Measurements from ENCODE around the gene UTS2.

Gene UTS2, protein sequence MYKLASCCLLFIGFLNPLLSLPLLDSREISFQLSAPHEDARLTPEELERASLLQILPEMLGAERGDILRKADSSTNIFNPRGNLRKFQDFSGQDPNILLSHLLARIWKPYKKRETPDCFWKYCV

DNA sequence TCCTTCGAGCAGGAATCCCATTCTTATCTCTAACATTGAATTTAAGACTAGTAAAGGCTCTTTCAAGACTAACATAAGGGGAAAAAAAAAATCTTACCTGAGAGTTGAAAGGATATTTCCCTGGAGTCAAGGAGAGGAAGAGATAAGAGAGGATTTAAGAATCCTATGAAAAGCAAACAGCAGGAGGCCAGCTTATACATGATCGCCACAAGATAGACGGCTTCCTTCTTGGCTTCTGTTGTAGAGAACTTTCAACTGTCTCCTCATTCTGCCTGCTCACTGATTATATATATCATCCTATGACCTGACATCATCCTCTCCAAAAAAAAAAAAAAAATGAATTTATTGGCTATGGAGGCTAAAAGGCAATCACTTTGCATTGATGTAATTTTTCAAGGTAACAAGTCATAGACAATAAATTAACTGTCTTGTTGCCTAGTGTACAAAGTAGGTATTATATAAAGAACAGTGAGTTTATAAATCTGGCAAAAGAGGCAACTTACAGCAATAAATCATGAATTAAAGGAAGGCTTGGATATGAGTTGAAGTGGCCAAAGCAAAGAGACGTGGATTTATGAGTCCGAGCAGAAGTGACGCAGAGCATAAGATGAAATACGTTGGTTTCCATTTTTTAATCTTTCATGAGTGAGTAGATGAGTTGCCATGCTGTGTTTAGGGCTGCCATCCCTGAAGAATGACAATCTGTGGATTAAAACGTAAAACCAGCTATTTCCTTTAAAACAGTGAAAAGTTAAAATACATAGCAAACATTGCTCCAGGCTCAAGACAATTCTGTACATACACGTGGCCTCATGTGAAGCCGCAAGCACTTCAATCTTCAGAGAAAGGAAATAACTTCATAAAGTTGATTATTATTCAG lies at the start of gene UTS2:
Gene UTS2, minus strand, starts transcription at position 262 of the 880 bp plus-strand sequence. Its CDS starts 62 bp downstream, at position 200.
- DNase-seq (ENCODE audit: low spot score), result no peak

DNA sequence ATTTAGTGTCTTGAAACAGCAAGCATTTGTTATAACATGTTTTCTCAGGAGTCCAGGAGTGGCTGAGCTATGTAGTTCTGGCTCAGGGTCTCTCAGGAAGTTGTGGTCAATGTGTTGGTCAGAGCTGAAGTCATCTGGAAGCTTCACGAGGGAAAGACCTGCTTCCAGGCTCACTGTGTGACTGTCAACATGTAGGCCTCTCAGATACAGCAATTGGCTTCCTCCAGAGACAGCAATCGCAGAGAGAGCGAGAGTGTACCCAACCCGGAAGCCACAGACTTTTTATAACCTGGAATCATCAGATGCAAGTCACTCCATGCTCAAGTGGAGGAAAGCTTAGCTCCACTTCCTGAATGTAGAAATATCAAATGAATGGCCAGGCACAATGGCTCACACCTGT lies 46.9 kb upstream of the UTS2 start:
- DNase-seq (ENCODE audit: low spot score), result no peak

DNA sequence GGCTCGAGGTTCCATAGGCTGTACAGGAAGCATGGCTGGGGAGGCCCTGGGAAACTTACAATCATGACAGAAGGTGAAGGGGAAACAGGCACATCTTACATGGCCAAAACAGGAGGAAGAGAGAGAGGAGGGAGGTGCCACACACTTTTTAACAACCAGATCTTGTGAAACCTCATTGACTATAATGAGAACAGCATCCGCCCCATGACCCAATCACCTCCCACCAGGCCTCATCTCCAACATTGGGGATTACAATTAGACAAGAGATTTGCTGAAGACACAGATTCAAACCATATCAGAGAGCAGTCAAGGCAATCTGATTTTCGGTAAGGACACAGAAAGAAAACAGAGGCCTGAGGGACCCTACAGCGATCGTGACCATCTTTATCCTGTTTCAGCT lies 46.1 kb upstream of the UTS2 start:
- DNase-seq (ENCODE audit: low spot score), result no peak

GRCh38 chr1:7896994-7897393 lies 44.1 kb upstream of the UTS2 start:
- DNase-seq (ENCODE audit: low spot score), result no peak

DNA sequence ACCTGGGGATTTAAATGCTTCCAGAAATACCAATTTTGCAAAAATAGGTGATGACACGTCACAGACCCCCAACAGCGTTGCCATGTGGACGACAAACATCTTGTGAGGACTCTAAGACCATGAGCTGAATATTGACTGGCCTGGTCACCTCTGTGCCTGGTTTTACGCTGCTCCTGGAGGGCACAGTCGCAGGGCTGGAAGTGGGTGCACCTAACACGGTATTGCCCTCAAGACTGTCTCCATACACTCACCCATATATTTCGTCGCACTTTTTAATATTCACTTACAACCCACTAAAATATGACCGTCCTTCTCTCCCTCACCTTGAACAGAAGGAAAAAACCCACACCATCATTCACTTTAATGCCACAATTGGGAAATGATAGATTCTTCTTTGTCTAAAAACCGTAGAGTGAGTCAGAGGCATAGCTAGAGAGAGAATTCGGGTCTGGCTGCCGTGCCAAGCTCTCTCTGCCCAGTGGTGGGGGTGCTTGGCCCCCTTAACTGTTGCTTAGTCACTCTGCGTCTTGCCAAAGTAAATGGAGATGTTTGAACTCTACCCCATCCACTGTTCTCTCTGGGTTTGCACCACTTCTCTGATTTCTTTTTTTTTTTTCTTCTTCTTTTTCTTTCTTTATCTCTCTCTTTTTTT lies 40.8 kb upstream of the UTS2 start:
- no peak for DNase-seq (ENCODE audit: low spot score)

DNA sequence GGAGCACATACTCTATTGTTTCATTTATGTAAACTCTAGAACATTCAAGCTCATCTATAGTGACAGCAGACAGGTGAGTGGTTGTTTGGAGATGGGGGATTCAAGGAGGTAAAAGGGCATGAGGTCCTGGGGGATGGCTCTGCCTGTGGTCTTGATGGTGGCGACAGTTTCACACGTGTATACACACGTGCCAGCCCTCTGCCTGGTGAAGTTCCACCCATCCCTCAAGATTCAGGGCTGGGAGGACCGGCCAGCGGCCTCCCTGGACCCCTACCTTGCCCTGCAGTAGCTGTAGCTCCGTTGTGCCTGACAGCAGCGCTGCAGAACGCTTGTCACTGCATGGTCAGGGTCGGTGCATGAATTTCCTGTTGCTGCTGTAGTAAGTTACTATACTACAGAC lies 38.9 kb upstream of the UTS2 start:
- no peak for DNase-seq (ENCODE audit: low spot score)

- no peak for DNase-seq (ENCODE audit: low spot score)
These were observed 38.0 kb upstream of the UTS2 start for GRCh38 chr1:7890853-7891252.

GRCh38 chr1:7888248-7889081 lies 35.6 kb upstream of the UTS2 start:
- no peak for DNase-seq (ENCODE audit: low spot score)

DNA sequence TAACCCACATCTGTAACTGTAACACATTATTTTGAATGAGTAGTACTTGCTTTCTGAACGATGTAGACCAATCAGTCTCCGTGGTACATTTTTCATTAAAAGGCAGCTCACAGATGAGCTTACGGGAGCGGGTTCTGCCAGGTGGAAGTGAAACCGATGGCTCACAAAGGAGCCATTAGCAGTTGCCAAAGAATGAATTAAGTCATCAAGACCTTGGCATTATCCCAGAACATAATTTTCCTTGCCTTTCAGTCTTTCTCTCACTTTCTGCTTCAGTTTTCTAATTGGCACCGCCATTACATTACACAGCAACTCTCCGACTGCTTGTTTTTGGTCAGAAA lies 33.5 kb upstream of the UTS2 start:
- DNase-seq (ENCODE audit: low spot score), result no peak

DNA sequence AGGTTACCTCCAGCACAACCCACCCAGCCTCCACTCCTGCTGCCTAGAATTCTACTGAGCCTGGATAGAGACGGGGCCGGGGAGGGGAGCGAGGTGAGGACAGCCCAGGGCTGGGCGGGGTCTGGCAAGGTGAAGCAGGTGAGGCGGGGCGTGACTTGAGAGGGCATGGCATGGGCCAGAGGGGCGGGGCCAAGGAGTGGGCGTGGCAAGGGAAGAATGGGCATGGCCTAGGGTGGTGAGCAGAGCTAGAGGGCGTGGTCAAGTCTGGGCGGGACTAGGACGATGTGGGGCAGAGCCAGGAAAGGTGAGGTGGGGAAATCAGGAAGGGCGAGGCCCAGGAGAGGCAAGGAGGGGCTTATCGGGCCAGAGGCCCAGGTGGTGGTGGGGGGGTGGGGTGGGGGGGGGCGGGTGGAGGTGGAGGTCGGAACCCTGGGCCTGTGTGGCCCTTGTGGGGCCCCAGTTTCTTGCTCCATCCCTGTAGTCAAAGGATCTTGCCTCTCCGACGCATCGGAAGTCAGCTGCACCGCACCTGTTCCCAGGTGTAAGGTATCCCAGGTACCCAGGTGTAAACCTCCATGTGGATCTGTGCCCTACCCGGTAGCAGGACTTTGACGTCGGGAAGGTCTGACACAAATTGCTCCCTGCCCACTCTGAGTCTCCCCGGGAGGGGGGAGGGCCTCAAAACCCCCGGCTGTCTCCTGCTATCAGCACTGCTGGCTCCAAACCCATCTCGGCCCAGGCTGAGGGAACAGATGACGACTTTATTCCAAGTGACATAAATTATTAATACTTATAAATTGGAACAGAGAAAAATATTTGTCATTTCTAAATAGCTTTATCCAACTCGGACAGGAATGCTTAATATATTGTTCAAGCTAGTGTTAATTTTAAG lies 32.9 kb upstream of the UTS2 start:
- no peak for DNase-seq (ENCODE audit: low spot score)

- no peak for DNase-seq (ENCODE audit: low spot score)
These were observed 31.9 kb upstream of the UTS2 start for GRCh38 chr1:7884757-7885156.

GRCh38 chr1:7879228-7879627 lies 26.4 kb upstream of the UTS2 start:
- DNase-seq (ENCODE audit: low spot score), result no peak

DNA sequence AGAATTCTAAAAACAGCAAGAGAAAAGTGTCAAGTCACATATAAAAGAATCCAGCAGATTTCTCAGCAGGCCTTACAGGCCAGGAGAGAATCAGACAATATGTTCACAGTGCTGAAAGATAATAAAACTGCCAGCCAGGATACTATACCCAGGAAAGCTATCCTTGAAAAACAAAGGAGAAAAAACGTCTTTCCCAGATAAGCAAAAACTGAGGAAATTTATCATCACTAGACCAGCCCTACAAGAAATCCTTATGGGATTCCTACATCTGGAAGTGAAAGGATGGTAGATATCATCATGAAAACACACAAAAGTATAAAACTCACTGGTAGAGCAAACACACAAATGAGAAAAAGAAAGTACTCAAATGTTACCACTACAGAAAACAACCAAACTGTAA lies 25.2 kb upstream of the UTS2 start:
- no peak for DNase-seq (ENCODE audit: low spot score)

DNA sequence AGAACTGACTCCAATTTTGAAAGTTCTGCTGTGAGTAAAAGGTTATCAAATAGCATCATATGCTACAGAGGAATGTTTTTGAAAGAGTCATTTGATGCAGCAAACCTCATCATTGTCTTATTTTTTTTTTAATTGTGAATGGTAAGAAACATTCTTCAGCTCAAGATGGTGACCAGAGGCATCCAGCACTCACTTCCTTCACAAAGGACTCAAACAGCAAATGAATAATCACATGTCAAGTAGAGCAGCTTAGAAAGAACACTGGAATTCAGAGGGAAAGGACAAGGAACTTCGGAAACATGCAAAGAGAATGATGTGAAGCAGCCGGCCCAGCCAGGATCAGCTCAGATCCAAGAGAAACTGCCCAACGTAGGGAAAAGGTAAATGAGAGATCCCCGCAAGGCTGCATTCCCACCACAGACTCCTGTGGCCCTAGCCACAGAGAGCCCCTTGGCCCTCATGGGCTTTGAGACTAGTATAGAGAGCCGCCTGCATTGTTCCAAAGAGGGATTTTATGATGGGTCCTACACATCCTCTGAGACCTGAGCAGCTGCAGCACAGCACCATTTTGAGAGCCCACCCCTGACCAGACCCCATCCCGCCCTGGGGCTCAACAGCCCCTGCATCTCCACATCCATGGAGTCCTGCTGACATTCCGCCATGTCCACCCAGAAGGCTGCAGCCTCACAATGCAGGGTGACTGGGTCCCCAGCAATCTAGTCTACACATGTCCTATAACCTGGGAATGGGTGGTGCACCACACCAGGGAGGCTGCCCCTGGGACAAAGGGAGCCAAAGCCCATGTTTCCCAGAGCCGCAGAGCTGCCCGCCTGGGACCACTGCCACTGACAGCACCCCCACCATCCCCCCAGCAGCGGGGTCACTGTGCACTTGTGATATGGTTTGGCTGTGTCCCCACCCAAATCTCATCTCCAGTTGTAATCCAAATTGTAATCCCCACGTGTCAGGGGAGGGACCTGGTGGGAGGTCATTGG lies 21.2 kb upstream of the UTS2 start:
- no peak for DNase-seq (ENCODE audit: low spot score)

DNA sequence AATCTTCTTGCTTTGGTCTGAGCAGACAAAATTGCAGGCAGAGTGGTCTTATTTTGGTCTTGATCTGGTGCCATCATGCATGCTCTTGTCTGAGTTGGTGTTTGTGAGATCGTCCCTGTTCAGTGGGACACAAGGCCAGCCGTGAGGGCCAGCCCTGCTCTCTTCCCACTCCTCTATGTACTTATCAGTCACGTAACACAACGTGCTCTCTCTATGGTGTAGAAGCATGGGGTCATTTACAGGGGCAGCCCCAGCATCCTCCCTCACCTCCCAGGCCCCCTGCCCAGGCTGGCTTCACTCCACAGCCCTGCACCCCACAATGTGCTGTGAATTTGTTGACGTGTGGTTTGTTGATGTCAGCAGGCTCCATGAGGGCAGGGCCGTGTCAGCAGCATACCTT lies 18.3 kb upstream of the UTS2 start:
- no peak for DNase-seq (ENCODE audit: low spot score)

GRCh38 chr1:7869136-7869920 lies 16.5 kb upstream of the UTS2 start:
- no peak for DNase-seq (ENCODE audit: low spot score)

DNA sequence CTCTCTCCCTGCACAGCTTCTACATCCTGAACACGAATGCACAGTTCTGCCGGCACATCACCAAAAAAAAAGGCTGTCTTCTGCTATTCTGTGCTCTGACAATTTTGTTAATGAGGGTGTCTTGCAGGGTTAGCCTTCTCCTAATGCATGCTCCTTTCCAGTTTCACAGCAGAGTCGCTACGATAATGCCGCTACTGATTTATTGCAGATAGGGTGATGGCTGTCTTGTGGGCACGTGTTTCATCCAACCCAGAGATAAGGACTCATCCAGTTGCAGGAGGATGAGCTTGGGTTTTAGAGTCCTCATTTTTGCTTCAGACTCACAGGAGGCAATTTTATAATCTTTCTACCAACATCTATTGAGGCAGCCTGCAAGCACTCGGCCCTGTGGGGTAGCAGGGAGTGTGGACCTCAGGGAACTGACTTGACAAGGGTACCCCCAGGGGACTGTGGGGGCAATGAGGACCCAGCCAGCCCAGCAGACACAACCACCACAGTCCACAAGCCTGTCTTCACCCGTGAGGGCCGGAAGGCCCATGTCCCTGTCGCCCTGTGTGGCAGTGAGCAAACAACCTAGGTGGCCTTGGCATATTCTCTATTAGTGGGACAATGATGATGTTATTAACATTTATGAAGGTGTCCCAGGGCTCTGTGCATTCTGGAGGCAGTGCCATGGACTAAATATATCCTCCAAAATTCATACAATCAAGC lies 15.4 kb upstream of the UTS2 start:
- DNase-seq (ENCODE audit: low spot score), result no peak

DNA sequence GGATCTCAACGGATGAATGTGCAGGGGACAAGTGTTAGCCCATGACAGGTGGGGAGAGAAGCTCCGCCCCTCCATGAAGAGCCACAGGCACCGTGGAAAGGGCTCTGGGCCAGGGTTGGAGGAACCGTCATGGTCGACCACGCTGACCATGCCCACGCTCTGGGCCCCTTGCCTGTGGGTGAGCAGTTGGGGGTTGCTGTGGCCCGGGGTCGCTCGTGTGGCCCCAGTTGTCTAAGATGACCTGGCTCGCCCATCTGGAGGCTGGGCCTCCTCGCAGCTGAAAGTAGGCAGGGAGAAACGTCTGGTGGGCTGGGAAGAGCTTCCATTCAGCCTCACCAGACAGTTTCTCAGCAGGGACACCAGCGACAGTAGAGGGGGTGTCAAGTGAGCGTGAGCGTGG lies 13.1 kb upstream of the UTS2 start:
- DNase-seq (ENCODE audit: low spot score), result no peak

All from LoVo (cell line).